ENCODE data around the gene PEAK3. TPM values are rescaled to one million over a fixed set of nuclear protein-coding genes. Genes with fewer than 3 reads are reported as not detected.

Gene PEAK3
- total and polyA plus RNA-seq, 9 of the 15 experiments (the other 6 are each of a cell fraction or from before 2014, with no cell fraction given) = 0.07 to 0.40 TPM; not detected in 7

GRCh38 chr19:2274185-2274711 lies 7.7 kb downstream of the PEAK3 start (continued):
- TF ChIP-seq CHD7 (IDR thresholded peaks at IDR 0.05; ENCODE audit: low read depth, low read length) (no peak), NFRKB (IDR thresholded peaks at IDR 0.05; ENCODE audit: low read depth) (no peak), JUNB (CRISPR knock-in tag; conservative IDR thresholded peaks at IDR 0.05) (no peak), TBL1XR1 (IDR thresholded peaks at IDR 0.05; ENCODE audit: low read length in 2 of 2) (no peak), NCOA2 (IDR thresholded peaks at IDR 0.05; ENCODE audit: partially characterized antibody in 2 of 2) (no peak), KLF13 (tag; IDR thresholded peaks at IDR 0.05; ENCODE audit: borderline replicate concordance, low read depth) (no peak), BCL6 (CRISPR knock-in tag; IDR thresholded peaks at IDR 0.05) (no peak)
- TF ChIP-seq, protein P1, sequence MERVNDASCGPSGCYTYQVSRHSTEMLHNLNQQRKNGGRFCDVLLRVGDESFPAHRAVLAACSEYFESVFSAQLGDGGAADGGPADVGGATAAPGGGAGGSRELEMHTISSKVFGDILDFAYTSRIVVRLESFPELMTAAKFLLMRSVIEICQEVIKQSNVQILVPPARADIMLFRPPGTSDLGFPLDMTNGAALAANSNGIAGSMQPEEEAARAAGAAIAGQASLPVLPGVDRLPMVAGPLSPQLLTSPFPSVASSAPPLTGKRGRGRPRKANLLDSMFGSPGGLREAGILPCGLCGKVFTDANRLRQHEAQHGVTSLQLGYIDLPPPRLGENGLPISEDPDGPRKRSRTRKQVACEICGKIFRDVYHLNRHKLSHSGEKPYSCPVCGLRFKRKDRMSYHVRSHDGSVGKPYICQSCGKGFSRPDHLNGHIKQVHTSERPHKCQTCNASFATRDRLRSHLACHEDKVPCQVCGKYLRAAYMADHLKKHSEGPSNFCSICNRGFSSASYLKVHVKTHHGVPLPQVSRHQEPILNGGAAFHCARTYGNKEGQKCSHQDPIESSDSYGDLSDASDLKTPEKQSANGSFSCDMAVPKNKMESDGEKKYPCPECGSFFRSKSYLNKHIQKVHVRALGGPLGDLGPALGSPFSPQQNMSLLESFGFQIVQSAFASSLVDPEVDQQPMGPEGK (CRISPR knock-in tag; IDR thresholded peaks at IDR 0.05; ENCODE audit: borderline replicate concordance) = no peak
- TF ChIP-seq, protein P2, sequence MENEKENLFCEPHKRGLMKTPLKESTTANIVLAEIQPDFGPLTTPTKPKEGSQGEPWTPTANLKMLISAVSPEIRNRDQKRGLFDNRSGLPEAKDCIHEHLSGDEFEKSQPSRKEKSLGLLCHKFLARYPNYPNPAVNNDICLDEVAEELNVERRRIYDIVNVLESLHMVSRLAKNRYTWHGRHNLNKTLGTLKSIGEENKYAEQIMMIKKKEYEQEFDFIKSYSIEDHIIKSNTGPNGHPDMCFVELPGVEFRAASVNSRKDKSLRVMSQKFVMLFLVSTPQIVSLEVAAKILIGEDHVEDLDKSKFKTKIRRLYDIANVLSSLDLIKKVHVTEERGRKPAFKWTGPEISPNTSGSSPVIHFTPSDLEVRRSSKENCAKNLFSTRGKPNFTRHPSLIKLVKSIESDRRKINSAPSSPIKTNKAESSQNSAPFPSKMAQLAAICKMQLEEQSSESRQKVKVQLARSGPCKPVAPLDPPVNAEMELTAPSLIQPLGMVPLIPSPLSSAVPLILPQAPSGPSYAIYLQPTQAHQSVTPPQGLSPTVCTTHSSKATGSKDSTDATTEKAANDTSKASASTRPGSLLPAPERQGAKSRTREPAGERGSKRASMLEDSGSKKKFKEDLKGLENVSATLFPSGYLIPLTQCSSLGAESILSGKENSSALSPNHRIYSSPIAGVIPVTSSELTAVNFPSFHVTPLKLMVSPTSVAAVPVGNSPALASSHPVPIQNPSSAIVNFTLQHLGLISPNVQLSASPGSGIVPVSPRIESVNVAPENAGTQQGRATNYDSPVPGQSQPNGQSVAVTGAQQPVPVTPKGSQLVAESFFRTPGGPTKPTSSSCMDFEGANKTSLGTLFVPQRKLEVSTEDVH (IDR thresholded peaks at IDR 0.05; ENCODE audit: low read depth, partially characterized antibody) = no peak
